HG03439 (cell line): Measurements from ENCODE around the gene IFT74.
"Not testable (repeated sequence)": the region's sequence is repeated elsewhere in the genome, so short reads cannot be mapped to it uniquely, and the experiment has no call there.

Source experiments
- ATAC-seq: cut with Tn5 transposase; IDR thresholded peaks from one replicate; pipeline ENCODE4 v1.9.1; 2021; ENCODE audit warnings: mild to moderate bottlenecking, moderate library complexity; ENCODE audit not compliant: unreplicated experiment

Gene IFT74

DNA sequence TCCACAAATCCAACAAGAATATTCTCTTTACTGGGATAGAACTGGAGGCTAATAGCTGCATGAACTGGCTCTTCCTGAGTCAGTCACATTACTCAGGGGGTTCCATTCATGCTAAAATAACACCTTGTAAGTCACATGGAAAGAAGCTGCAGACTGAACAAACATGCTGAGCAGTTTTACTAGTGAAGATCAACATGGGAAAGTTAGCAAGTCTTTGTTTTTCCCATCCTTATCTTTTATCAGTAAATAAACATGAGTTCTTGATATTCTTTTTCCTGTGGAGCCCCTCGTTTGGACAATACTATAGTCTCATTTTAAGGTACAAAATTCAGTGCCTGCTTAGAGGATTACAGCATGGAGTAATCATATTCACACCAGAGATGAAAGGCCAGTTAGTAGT is 109.1 kb downstream of the IFT74 start:
- ATAC-seq: no peak

- no peak for ATAC-seq
These were observed 117.9 kb downstream of the IFT74 start for GRCh38 chr9:27073841-27074728.

GRCh38 chr9:27078685-27079084 is 122.5 kb downstream of the IFT74 start:
- no peak for ATAC-seq

DNA sequence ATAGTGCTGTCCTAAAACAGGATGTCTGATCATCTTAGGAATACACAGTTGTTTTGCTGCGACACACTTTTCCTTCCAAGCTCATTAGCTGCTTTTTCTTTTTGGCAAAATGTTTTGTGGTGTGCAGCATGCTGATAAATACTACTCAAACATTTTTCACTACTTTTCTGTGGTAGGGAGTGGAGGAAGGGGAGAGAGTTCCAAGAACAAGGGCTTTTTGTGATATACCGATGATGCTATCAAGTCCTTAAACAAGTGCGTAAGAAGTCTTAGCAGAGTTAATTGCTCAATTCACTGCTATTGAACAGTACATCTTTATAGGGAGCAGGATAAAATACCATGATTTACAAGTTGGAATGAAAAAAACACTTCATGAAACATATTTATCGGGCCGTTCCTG is 129.2 kb downstream of the IFT74 start:
- ATAC-seq: no peak

DNA sequence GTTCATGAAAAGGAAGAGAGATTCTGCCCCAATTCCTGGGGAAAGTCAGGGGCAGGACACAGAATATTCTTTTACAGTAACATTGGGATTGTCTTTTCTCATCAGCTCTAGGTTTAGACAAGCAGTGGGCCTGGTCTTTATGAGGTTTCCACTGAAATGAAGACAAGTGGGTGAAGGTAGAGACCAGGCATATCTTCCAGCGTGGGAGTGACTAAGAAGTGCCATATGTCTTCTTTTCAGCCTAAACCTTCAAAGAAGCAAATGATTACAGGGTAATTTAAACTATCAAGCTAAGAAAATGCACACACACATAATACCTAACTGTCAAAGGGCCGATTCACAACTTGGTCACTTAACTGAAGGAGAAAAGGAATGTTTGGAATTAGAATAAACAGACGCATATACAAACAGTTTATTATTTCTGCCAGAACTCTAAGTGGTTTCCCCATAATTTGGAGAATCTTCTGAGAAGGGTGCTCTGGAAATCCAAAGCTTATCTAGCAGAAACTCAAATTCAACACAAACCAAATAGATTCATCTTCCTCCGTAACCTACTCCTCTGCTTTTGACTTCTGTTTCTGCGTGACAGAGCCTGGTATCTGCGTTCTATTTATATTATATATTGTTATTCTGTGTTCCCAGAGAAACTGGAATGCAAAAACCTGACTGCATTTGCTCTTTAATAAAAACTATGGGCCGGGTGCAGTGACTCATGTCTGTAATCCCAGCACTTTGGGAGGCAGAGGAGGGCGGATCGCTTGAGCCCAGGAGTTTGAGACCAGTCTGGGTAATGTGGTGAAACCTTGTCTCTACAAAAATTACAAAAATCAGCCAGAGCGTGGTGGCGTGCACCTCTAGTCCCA is 130.8 kb downstream of the IFT74 start:
- ATAC-seq: no peak

GRCh38 chr9:27088981-27089380 is 132.8 kb downstream of the IFT74 start:
- no peak for ATAC-seq

- no peak for ATAC-seq
These were observed 133.5 kb downstream of the IFT74 start for GRCh38 chr9:27089706-27090105.

DNA sequence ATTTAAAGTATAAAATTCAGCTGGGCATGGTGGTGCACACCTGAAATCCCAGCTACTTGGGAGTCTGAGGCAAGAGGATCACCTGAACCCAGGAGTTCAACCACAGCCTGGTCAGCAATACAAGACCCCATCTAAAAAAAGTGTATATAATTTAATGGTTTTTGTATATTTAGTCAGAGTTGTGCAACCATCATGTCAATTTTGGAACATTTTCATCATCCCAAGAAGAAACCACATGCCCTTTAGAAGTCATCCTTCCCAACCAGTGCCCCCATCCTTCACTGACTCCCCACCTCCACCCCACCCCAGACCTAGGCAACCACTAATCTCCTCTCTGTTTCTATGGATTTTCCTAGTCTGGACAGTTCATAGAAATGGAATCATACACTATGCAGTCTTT is 134.0 kb downstream of the IFT74 start:
- no peak for ATAC-seq

- ATAC-seq: no peak
These were observed 134.5 kb downstream of the IFT74 start for GRCh38 chr9:27090711-27091110.

DNA sequence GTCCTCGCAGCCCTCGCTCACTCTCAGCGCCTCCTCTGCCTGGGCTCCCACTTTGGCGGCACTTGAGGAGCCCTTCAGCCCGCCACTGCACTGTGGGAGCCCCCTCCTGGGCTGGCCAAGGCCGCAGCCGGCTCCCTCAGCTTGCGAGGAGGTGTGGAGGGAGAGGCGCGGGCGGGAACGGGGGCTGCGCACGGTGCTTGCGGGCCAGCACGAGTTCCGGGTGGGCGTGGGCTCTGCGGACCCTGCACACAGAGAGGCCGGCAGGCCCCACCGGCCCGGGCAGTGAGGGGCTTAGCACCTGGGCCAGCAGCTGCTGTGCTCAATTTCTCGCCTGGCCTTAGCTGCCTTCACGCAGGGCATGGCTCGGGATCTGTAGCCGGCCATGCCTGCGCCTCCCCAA is 136.3 kb downstream of the IFT74 start:
- ATAC-seq: not testable (repeated sequence)

DNA sequence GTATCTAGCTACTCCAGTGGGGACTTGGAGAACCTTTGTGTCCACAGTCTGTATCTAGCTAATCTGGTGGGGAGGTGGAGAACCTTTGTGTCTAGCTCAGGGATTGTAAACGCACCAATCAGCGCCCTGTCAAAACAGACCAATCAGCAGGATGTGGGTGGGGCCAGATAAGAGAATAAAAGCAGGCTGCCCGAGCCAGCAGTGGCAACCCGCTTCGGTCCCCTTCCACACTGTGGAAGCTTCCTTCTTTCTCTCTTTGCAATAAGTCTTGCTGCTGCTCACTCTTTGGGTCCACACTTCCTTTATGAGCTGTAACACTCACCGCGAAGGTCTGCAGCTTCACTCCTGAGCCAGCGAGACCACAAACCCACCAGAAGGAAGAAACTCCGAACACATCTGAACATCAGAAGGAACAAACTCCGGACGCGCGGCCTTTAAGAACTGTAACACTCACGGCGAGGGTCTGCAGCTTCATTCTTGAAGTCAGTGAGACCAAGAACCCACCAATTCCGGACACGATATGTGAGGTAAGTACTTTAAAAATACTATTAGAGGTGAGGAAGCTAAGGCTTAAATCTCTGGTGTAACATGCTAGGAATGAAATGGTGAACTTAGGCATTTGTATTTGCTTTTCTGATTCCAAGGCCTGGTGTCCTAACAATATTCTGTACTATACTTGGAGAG is 137.3 kb downstream of the IFT74 start:
- ATAC-seq: not testable (repeated sequence)

- ATAC-seq: no peak
These were observed 138.6 kb downstream of the IFT74 start for GRCh38 chr9:27094640-27095298.

GRCh38 chr9:27107241-27107640 is 151.0 kb downstream of the IFT74 start:
- no peak for ATAC-seq

DNA sequence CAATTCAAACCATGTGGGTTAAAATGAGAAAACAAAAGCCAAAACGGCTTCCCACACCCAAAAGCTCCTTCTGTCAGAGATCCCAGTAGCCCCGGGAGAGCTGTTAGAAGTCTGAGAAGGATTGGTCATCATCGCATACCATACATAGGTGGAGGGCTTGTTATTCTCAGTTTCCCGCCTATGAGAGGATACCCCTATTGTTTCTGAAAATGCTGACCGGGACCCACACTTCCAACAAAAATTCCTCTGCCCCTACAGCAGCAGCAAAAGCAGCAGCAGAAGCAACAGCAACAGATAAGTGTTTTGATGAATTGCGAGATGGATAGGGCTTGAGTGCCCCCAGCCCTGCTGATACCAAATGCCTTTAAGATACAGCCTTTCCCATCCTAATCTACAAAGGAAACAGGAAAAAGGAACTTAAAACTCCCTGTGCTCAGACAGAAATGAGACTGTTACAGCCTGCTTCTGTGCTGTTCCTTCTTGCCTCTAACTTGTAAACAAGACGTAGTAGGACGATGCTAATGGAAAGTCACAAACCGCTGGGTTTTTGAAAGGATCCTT is 152.8 kb downstream of the IFT74 start, which contains the start of gene TEK:
Gene TEK, plus strand, starts transcription at position 245 of the 561 bp plus-strand sequence. CDS start 366 bp downstream, outside the sequence.
- ATAC-seq: no peak

GRCh38 chr9:27109621-27110020 is 153.4 kb downstream of the IFT74 start:
- ATAC-seq: no peak

GRCh38 chr9:27110181-27110580 is 154.0 kb downstream of the IFT74 start:
- no peak for ATAC-seq

DNA sequence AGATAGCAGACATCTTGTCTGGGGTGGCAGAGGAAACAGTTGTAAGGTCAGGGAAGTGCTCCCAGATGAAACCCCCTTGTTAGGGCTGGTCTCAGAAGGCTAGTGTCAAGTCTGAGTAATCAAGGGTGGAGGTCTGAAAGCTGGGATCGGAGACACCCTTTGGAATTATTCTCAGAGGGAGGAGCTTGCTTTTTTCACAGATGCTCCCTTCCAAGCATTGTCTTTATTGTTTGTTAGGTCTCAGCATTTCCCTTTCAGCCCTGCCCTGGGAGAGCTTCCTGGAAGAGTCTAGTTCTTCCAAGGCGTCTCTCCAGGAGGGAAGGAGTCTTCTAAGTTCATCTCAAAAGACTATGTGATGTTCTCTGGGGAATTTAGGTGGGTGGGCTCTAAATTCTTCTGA is 156.0 kb downstream of the IFT74 start:
- ATAC-seq: no peak
